Osteocyte (in vitro differentiated cells): ENCODE data around the gene CADPS. TPM values are rescaled to one million over a fixed set of nuclear protein-coding genes. Genes with fewer than 3 reads are reported as not detected.

Experiments
- DNase-seq: peaks from one replicate; pipeline ENCODE4 v3.0.0; 2021; ENCODE audit warnings: mixed read lengths; ENCODE audit not compliant: unreplicated experiment; ENCODE audit errors: extremely low spot score
- H3K27ac Mint-ChIP-seq: one replicate; pipeline ENCODE4 v1.8.0; 2021; ENCODE audit warnings: mild to moderate bottlenecking, mixed read lengths; ENCODE audit not compliant: unreplicated experiment
- H3K27me3 Mint-ChIP-seq: one replicate; pipeline ENCODE4 v1.8.0; 2021; ENCODE audit warnings: mixed read lengths; ENCODE audit not compliant: unreplicated experiment
- H3K36me3 Mint-ChIP-seq: one replicate; pipeline ENCODE4 v1.8.0; 2021; ENCODE audit warnings: mixed read lengths; ENCODE audit not compliant: unreplicated experiment
- H3K4me1 Mint-ChIP-seq: one replicate; pipeline ENCODE4 v1.8.0; 2021; ENCODE audit warnings: mixed read lengths; ENCODE audit not compliant: unreplicated experiment
- H3K4me3 Mint-ChIP-seq: one replicate; pipeline ENCODE4 v1.8.0; 2021; ENCODE audit warnings: mild to moderate bottlenecking, moderate library complexity, mixed read lengths; ENCODE audit not compliant: unreplicated experiment
- H3K9me3 Mint-ChIP-seq: one replicate; pipeline ENCODE4 v1.8.0; 2021; ENCODE audit warnings: mixed read lengths; ENCODE audit not compliant: unreplicated experiment
- total RNA-seq: library from RNA; stranded (reverse); gene quantifications from 2 replicates; pipeline ENCODE4 v1.2.1, GENCODE V29; 2021
- TF ChIP-seq, protein P1 (sequence below): fragments of 200-600 bp; sonication (generic); IDR thresholded peaks from 2 replicates; pipeline ENCODE4 v1.5.0; 2021; ENCODE audit warnings: antibody characterized with exemption, mild to moderate bottlenecking, moderate library complexity

Gene CADPS
- total RNA-seq, 1 donor from 2014 or later: not detected

DNA sequence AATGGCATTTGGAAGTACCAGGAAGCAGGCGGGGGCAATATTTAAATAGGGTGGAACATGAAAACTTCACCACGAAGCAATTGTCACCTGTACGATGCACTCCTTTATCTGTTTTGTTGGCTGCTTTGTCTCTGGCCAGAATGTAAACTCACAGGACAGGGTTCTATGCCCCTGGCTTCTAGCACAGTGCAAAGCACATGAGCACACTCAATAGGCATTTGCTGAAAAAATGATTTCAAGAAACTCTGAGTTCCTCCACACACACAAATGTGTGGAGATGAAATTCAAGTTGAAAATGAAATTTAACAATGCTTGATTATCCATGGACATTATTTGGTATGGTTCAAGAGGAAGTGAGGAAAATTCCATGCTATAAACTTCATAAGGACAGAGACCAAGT, 272.2 kb downstream of the CADPS start:
- Mint-ChIP-seq H3K36me3 (no peaks in the 10 kb centered on the region), H3K9me3 (no peaks in the 10 kb centered on the region), H3K27ac (no peak overlapping the region), H3K4me1 (peaks cover 60% of the 10 kb centered on the region), H3K4me3 (no peak overlapping the region), H3K27me3 (no peaks in the 10 kb centered on the region)
- TF ChIP-seq, protein P1, sequence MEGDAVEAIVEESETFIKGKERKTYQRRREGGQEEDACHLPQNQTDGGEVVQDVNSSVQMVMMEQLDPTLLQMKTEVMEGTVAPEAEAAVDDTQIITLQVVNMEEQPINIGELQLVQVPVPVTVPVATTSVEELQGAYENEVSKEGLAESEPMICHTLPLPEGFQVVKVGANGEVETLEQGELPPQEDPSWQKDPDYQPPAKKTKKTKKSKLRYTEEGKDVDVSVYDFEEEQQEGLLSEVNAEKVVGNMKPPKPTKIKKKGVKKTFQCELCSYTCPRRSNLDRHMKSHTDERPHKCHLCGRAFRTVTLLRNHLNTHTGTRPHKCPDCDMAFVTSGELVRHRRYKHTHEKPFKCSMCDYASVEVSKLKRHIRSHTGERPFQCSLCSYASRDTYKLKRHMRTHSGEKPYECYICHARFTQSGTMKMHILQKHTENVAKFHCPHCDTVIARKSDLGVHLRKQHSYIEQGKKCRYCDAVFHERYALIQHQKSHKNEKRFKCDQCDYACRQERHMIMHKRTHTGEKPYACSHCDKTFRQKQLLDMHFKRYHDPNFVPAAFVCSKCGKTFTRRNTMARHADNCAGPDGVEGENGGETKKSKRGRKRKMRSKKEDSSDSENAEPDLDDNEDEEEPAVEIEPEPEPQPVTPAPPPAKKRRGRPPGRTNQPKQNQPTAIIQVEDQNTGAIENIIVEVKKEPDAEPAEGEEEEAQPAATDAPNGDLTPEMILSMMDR: no peak
- no peak for DNase-seq

DNA sequence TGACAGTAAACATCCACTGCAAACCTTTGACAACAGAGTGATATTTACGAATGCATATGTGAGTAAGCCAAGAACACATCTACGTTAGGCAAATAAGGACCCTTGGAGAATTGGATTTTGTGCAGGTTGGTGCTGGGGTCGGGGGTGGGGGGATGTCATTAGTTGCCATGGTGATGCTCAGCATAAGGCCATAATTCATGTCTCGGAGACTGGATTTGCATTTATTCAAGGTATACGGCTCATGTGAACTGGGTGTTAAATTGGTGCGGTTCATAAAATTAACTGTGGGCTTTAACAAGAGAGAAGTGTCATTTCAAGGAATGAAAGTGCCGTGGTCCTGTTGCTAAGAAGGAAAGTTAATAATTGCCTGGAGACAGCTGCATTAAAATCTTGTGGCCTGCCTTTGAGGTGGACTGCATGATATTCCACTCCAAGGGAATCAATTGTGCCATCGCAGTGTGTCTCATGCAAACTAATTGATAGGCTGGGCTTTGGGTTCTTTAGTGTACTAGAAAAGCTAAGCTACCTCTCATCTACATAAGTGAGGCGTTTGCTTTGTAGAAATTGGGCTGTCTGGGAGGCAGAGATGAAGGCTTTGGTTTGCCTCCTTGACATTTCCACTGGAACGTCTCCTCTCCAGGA, 273.0 kb downstream of the CADPS start:
- Mint-ChIP-seq H3K4me3 (no peak overlapping the region), H3K27ac (peak overlapping the region; percentile 38), H3K27me3 (no peaks in the 10 kb centered on the region), H3K9me3 (no peaks in the 10 kb centered on the region), H3K36me3 (no peaks in the 10 kb centered on the region), H3K4me1 (peaks cover 52% of the 10 kb centered on the region)
- TF ChIP-seq, protein P1: no peak
- no peak for DNase-seq

DNA sequence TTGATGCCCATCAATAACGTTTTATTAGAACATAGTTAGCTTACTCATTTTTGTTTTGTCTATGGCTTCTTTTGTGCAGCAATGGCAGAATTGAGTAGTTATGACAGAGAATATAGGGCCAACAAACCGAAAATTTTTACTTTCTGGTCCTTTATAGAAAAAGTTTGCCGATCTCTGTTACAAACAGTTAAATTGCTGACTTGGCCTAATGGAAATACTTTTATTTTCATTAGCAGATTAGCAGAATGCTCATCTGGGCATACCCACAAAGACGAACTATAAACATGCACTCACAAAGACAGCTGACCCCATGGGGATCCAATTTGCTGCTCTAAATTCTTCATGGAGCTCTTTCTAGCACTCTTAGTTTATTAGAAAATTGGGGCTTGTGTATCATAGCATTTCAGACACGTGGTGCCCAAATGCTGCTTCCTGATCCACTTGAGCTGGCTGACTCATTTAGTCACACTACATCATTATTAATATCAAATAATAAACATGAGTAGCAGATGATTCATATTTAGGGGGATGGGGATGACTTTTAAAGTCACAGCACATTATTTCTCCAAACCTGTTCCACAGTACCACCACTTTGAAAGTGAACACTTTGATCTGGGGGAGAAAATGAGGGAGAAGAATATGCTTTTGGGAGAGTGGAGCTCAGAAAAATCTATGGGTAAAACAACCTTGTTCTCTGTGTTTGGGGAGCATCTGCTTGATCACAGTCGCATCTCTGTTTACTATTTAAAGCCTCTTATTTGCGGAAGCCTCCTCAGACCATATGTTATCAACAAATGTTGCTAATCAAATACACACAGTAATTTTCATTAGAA, 273.8 kb downstream of the CADPS start:
- Mint-ChIP-seq H3K9me3 (no peaks in the 10 kb centered on the region), H3K4me1 (peaks cover 46% of the 10 kb centered on the region), H3K27me3 (no peaks in the 10 kb centered on the region), H3K27ac (peak overlapping the region; percentile 56), H3K36me3 (no peaks in the 10 kb centered on the region), H3K4me3 (no peak overlapping the region)
- DNase-seq: no peak
- TF ChIP-seq, protein P1: no peak

DNA sequence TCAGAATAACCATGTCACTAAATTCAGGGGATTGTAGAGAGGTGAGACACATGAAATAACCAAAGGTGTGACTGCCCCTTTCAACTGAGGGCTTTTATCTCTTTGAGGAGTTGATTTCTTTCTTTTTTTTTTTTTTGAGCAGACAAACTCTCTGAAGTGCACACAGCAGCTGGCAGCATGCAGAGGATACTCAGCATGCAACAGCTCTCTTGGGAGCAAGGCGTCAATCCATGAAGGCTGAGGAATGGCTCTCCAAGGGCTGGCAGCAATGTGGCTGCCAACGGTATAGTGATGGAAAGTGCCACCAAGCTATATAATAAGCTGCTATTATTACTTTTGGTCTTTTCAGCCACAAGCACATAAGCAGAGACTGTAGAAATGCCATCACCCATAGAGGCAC, 275.2 kb downstream of the CADPS start:
- Mint-ChIP-seq H3K27me3 (no peaks in the 10 kb centered on the region), H3K4me3 (no peak overlapping the region), H3K36me3 (no peaks in the 10 kb centered on the region), H3K9me3 (no peaks in the 10 kb centered on the region), H3K27ac (no peak overlapping the region), H3K4me1 (peaks cover 38% of the 10 kb centered on the region)
- TF ChIP-seq, protein P1: no peak
- DNase-seq: no peak

DNA sequence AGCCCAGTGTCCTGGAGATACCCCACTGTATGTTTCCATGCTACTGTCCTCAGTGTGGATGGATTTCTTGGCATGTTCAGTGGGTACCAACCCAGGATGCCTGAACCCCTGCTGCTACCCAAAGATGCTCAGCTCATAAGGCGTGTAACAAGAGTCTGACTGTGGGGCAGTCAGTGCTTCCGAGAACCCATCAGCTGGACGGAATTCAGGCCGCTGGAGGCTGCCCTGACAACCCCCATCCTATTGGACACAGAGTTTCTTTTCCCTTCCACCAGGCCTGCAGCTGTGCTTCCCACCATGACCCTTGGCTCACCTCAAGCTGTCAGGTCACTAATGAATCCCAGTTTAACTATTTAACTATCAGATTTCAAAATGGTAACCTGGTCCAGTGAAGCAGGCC, 277.7 kb downstream of the CADPS start:
- Mint-ChIP-seq H3K9me3 (no peaks in the 10 kb centered on the region), H3K27me3 (peaks cover 1% of the 10 kb centered on the region)
- TF ChIP-seq, protein P1: no peak

More for the DNA sequence above, 277.7 kb downstream of the CADPS start:
- DNase-seq: no peak
- Mint-ChIP-seq H3K36me3 (no peaks in the 10 kb centered on the region), H3K27ac (no peak overlapping the region), H3K4me1 (peaks cover 14% of the 10 kb centered on the region), H3K4me3 (no peak overlapping the region)
